Endothelial cell of umbilical vein (primary cell): ENCODE data around the gene CKS1B. TPM values are rescaled to one million over a fixed set of nuclear protein-coding genes. Genes with fewer than 3 reads are reported as not detected.

Experiments used
- BruUV-seq: library from RNA; stranded (reverse); fragments of 400-500 nt; replicated peaks from 2 replicates; lab custom pipeline; 2021; lab: Mats Ljungman, UMichigan
- CTCF ChIA-PET: fragments of 300-600, 350-600 bp; sonication (Branson Sonifier 250); formaldehyde crosslinking; loops from one replicate; lab custom pipeline; 2021; ENCODE audit warnings: antibody characterized with exemption, inconsistent platforms; lab: Charles Lee
- POLR2A ChIA-PET: fragments of 300-600, 350-600 bp; sonication (Branson Sonifier 250); formaldehyde crosslinking; loops from one replicate; lab custom pipeline; 2021; ENCODE audit warnings: antibody characterized with exemption, inconsistent platforms; lab: Charles Lee
- DNase-seq: peaks from one replicate; pipeline ENCODE4 v3.0.0-alpha.2; 2011; ENCODE audit warnings: low read depth, low spot score
- FAIRE-seq: peaks from 2 replicates; lab custom pipeline; 2011; peaks lifted over from hg19 to GRCh38; lab: Jason Lieb, UNC
- H2AFZ ChIP-seq: 2 replicates; pipeline ENCODE4 v1.6.0; 2012; ENCODE audit warnings: low read depth, low read length, control low read depth, inconsistent platforms
- H3K27ac ChIP-seq: 2 replicates; pipeline ENCODE4 v1.5.1; 2011; ENCODE audit warnings: low read depth, mild to moderate bottlenecking, control low read depth, low read length, moderate library complexity; ENCODE audit not compliant: insufficient read depth
- H3K27me3 ChIP-seq, 2 experiments: 2 replicates each; pipeline versions ENCODE4 v1.6.0 to v1.6.1; 2011; ENCODE audit warnings: low read length in 2 of 2, mixed read lengths in 1 of 2; ENCODE audit not compliant: control insufficient read depth in 2 of 2, insufficient read depth in 2 of 2
- H3K36me3 ChIP-seq, 2 experiments: 2 replicates in 1 of 2; 3 replicates in 1 of 2; pipeline ENCODE4 v1.5.1; 2011; ENCODE audit warnings: low read length in 2 of 2, mild to moderate bottlenecking in 1 of 2, moderate library complexity in 1 of 2; ENCODE audit not compliant: control insufficient read depth in 2 of 2, insufficient read depth in 2 of 2; ENCODE audit errors: extremely low read depth in 1 of 2
- H3K4me1 ChIP-seq: 3 replicates; pipeline ENCODE4 v1.5.1; 2011; ENCODE audit warnings: mild to moderate bottlenecking, low read length; ENCODE audit not compliant: control insufficient read depth, insufficient read depth; ENCODE audit errors: extremely low read depth
- H3K4me2 ChIP-seq: 2 replicates; pipeline ENCODE4 v1.6.1; 2011; ENCODE audit warnings: low read length, control low read depth, mixed read lengths; ENCODE audit not compliant: insufficient read depth
- H3K4me3 ChIP-seq, 3 experiments: fragments of 200-600 bp in 1 of 3; sonication (generic), shearing (Covaris generic) in 1 of 3; replicated peaks in 1 of 3; 2 replicates each; pipeline ENCODE4 v1.5.1; 2011 to 2016; ENCODE audit warnings: control low read depth in 3 of 3, low read length in 3 of 3, mild to moderate bottlenecking in 2 of 3, inconsistent platforms in 1 of 3, low read depth in 1 of 3, moderate library complexity in 1 of 3; ENCODE audit not compliant: insufficient read depth in 1 of 3
- H3K79me2 ChIP-seq: 2 replicates; pipeline ENCODE4 v1.6.0; 2012; ENCODE audit warnings: low read length, inconsistent platforms; ENCODE audit not compliant: control insufficient read depth, insufficient read depth
- H3K9ac ChIP-seq: replicated peaks from 2 replicates; pipeline ENCODE3; 2011; ENCODE audit warnings: low read length, control low read depth; ENCODE audit not compliant: insufficient read depth; ENCODE audit errors: extremely low read depth
- H3K9me1 ChIP-seq: replicated peaks from 3 replicates; pipeline ENCODE4 v1.6.0; 2011; ENCODE audit warnings: mild to moderate bottlenecking, low read length; ENCODE audit not compliant: control insufficient read depth, insufficient read depth; ENCODE audit errors: extremely low read depth
- H3K9me3 ChIP-seq: replicated peaks from 2 replicates; pipeline ENCODE4 v1.5.1; 2012; ENCODE audit warnings: low read length, inconsistent platforms; ENCODE audit not compliant: control insufficient read depth, insufficient read depth
- H4K20me1 ChIP-seq: replicated peaks from 2 replicates; pipeline ENCODE3; 2011; ENCODE audit warnings: mild to moderate bottlenecking, low read length; ENCODE audit not compliant: control insufficient read depth, insufficient read depth; ENCODE audit errors: extremely low read depth
- EZH2 ChIP-seq: IDR thresholded peaks from 2 replicates; pipeline ENCODE4 v1.6.1; 2012; ENCODE audit warnings: borderline replicate concordance, low read depth, mild to moderate bottlenecking, moderate library complexity, low read length, inconsistent platforms; ENCODE audit not compliant: severe bottlenecking
- FOS ChIP-seq: IDR thresholded peaks from 2 replicates; pipeline ENCODE4 v1.6.1; 2011; ENCODE audit warnings: mild to moderate bottlenecking, low read length, moderate library complexity, borderline replicate concordance; ENCODE audit not compliant: insufficient read depth
- JUN ChIP-seq: IDR thresholded peaks from 2 replicates; pipeline ENCODE4 v1.6.1; 2011; ENCODE audit warnings: borderline replicate concordance, low read depth; ENCODE audit not compliant: insufficient read length, insufficient read depth
- MYC ChIP-seq: IDR thresholded peaks from one replicate; pipeline ENCODE4 v1.6.1; 2011; ENCODE audit warnings: mild to moderate bottlenecking, low read depth, low read length
- POLR2A ChIP-seq: IDR thresholded peaks from 2 replicates; pipeline ENCODE4 v1.6.1; 2012; ENCODE audit warnings: low read depth, mild to moderate bottlenecking, control low read depth, low read length
- POLR2AphosphoS5 ChIP-seq: IDR thresholded peaks from 2 replicates; pipeline ENCODE4 v1.6.1; 2012; ENCODE audit warnings: low read depth, mild to moderate bottlenecking, control low read depth, low read length, moderate library complexity; ENCODE audit not compliant: insufficient read depth
- dilution Hi-C: fragments of 300-500 bp; cut with MboI; formaldehyde crosslinking; loops from one replicate; pipeline ENCODE4 v1.15.0; 2019; ENCODE audit warnings: low sequenced_read_pairs; ENCODE audit not compliant: extremely low pct_ligation_motif_present
- intact Hi-C: fragments of 100-400 bp; cut with micrococcal nuclease; formaldehyde crosslinking; loops from one replicate; pipeline ENCODE4 v1.10.0; 2022
- polyA plus RNA-seq, 4 experiments: library from polyadenylated mRNA; depleted of rRNA in 3 of 4; stranded (reverse) in 3 of 4; unstranded in 1 of 4; fragments of >200 nt; gene quantifications; 2 replicates each; pipeline versions ENCODE4 v1.2.1 to v1.2.3, GENCODE V29; 2011 to 2012; ENCODE audit warnings: missing spikeins in 1 of 4
- total RNA-seq: library from RNA; stranded (reverse); gene quantifications from 2 replicates; pipeline ENCODE4 v1.2.3, GENCODE V29; 2021
- TF ChIP-seq, protein P1 (sequence below): IDR thresholded peaks from 2 replicates; pipeline ENCODE4 v1.6.1; 2011; ENCODE audit not compliant: insufficient read depth, insufficient read length
- TF ChIP-seq, protein P2 (sequence below), 2 donors: IDR thresholded peaks; 1 replicate in 1 of 2; 2 replicates in 1 of 2; pipeline ENCODE4 v1.5.1; 2011; ENCODE audit warnings: low read length in 2 of 2, mild to moderate bottlenecking in 2 of 2, moderate library complexity in 2 of 2, control low read depth in 1 of 2, inconsistent platforms in 1 of 2, low read depth in 1 of 2; ENCODE audit not compliant: insufficient read depth in 1 of 2; ENCODE audit errors: extremely low read depth in 1 of 2

Gene CKS1B
- total and polyA plus RNA-seq, 2 donors (not counting 3 experiments of a cell fraction or from before 2014, with no cell fraction given), result 126 to 280 TPM

- ChIA-PET POLR2A (interaction anchor here (1.0 kb wide), 1 partner anchor 16 kb away, joined by 3 read pairs; no protein-coding TSS in a partner anchor), CTCF (interaction anchor here (1.1 kb wide), 1 partner anchor 10 kb away, joined by 3 read pairs; no protein-coding TSS in a partner anchor)
- Histone ChIP-seq H3K4me1 (peaks cover 2% of the 10 kb centered on the region), H3K36me3 (peaks cover 3 to 24% of the 10 kb centered on the region in 2 experiments), H3K4me2 (no peak overlapping the region), H3K27ac (no peak overlapping the region), H2AFZ (no peak overlapping the region), H3K79me2 (peaks cover 10% of the 10 kb centered on the region), H3K9me3 (no peaks in the 10 kb centered on the region), H3K27me3 (no peaks in the 10 kb centered on the region), H3K9me1 (no peaks in the 10 kb centered on the region), H3K4me3 (no peak overlapping the region), H3K9ac (no peak overlapping the region), H4K20me1 (no peaks in the 10 kb centered on the region)
- intact Hi-C loops (no loop called here), dilution Hi-C loops (no loop called here)
- FAIRE-seq (no peak), DNase-seq (no peak)
- TF ChIP-seq EZH2, result no peak
- TF ChIP-seq POLR2A, result peak; percentile 22
- BruUV-seq, result no TSS peak
Measured at GRCh38 chr1:154989195-154989860, 14.8 kb downstream of the CKS1B start.

- intact Hi-C loops, result no loop called here
- no peak for FAIRE-seq
Measured at GRCh38 chr1:154990276-154990675, 15.8 kb downstream of the CKS1B start.

More at GRCh38 chr1:154990276-154990675, 15.8 kb downstream of the CKS1B start:
- no peak for DNase-seq
- no peaks in the 10 kb centered on the region for H3K9me3 ChIP-seq
- POLR2A ChIA-PET, result no interaction called here
- no peaks in the 10 kb centered on the region for H3K27me3 ChIP-seq
- H3K9me1 ChIP-seq, result no peaks in the 10 kb centered on the region
- H3K36me3 ChIP-seq, result peaks cover 3 to 24% of the 10 kb centered on the region in 2 experiments
- TF ChIP-seq MYC (no peak), POLR2A (no peak), FOS (no peak), JUN (no peak), POLR2AphosphoS5 (no peak), EZH2 (no peak)
- TF ChIP-seq, protein P1, sequence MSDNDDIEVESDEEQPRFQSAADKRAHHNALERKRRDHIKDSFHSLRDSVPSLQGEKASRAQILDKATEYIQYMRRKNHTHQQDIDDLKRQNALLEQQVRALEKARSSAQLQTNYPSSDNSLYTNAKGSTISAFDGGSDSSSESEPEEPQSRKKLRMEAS, result no peak
- TF ChIP-seq, protein P2, sequence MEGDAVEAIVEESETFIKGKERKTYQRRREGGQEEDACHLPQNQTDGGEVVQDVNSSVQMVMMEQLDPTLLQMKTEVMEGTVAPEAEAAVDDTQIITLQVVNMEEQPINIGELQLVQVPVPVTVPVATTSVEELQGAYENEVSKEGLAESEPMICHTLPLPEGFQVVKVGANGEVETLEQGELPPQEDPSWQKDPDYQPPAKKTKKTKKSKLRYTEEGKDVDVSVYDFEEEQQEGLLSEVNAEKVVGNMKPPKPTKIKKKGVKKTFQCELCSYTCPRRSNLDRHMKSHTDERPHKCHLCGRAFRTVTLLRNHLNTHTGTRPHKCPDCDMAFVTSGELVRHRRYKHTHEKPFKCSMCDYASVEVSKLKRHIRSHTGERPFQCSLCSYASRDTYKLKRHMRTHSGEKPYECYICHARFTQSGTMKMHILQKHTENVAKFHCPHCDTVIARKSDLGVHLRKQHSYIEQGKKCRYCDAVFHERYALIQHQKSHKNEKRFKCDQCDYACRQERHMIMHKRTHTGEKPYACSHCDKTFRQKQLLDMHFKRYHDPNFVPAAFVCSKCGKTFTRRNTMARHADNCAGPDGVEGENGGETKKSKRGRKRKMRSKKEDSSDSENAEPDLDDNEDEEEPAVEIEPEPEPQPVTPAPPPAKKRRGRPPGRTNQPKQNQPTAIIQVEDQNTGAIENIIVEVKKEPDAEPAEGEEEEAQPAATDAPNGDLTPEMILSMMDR (IDR thresholded peaks at IDR 0.05; ENCODE audit: extremely low read depth in 1 of 2, insufficient read depth in 1 of 2, low read depth in 1 of 2, low read length in 2 of 2), result no peak
- H3K27ac ChIP-seq, result no peak overlapping the region
- CTCF ChIA-PET, result interaction anchor here (1.0 to 1.1 kb wide), 2 partner anchors 9 to 27 kb away, joined by 3 read pairs; no protein-coding TSS in a partner anchor
- H4K20me1 ChIP-seq, result no peaks in the 10 kb centered on the region
- H3K9ac ChIP-seq, result no peak overlapping the region
- H3K4me3 ChIP-seq, result no peak overlapping the region
- no TSS peak for BruUV-seq
- H3K4me1 ChIP-seq, result peaks cover 2% of the 10 kb centered on the region
- H3K4me2 ChIP-seq, result no peak overlapping the region
- peaks cover 6% of the 10 kb centered on the region for H3K79me2 ChIP-seq
- H2AFZ ChIP-seq, result no peak overlapping the region
- dilution Hi-C loops, result no loop called here
